ENCODE results near the gene DNAL4. TPM values are rescaled to one million over a fixed set of nuclear protein-coding genes. Genes with fewer than 3 reads are reported as not detected.

DNAL4 gene
- polyA plus RNA-seq, 1 donor: 30.2 TPM

Other genes with a start within 250 kb of the DNAL4 start
- 8.1 TPM for gene DMC1, start 224.0 kb downstream of the DNAL4 start, polyA plus RNA-seq (ENCODE audit: insufficient read length)
- 12.0 TPM for gene FAM227A, start 137.8 kb downstream of the DNAL4 start, polyA plus RNA-seq (ENCODE audit: insufficient read length)
- gene CBY1, start 137.5 kb downstream of the DNAL4 start, polyA plus RNA-seq (ENCODE audit: insufficient read length): 59.4 TPM
- 101 TPM for gene TOMM22, start 112.2 kb downstream of the DNAL4 start, polyA plus RNA-seq (ENCODE audit: insufficient read length)
- gene JOSD1, start 93.2 kb downstream of the DNAL4 start, polyA plus RNA-seq (ENCODE audit: insufficient read length): 44.8 TPM
- gene GTPBP1, start 88.2 kb downstream of the DNAL4 start, polyA plus RNA-seq (ENCODE audit: insufficient read length): 53.6 TPM
- gene SUN2, start 38.1 kb downstream of the DNAL4 start, polyA plus RNA-seq (ENCODE audit: insufficient read length): 60.7 TPM
- gene NPTXR, start 49.9 kb upstream of the DNAL4 start, polyA plus RNA-seq (ENCODE audit: insufficient read length): 4.2 TPM
- gene CBX6, start 78.1 kb upstream of the DNAL4 start, polyA plus RNA-seq (ENCODE audit: insufficient read length): 35.9 TPM
- gene APOBEC3A, start 163.5 kb upstream of the DNAL4 start, polyA plus RNA-seq (ENCODE audit: insufficient read length): 0.13 TPM
- gene APOBEC3B, start 188.2 kb upstream of the DNAL4 start, polyA plus RNA-seq (ENCODE audit: insufficient read length): 4.4 TPM
- 8.9 TPM for gene APOBEC3C, start 220.1 kb upstream of the DNAL4 start, polyA plus RNA-seq (ENCODE audit: insufficient read length)
- 1.3 TPM for gene APOBEC3D, start 227.0 kb upstream of the DNAL4 start, polyA plus RNA-seq (ENCODE audit: insufficient read length)
- 8.5 TPM for gene APOBEC3F, start 246.7 kb upstream of the DNAL4 start, polyA plus RNA-seq (ENCODE audit: insufficient read length)

Data from left kidney (tissue), 1 donor.